Measurements from ENCODE around the gene HSF2BP. TPM values are rescaled to one million over a fixed set of nuclear protein-coding genes. Genes with fewer than 3 reads are reported as not detected.

Gene HSF2BP
- total and polyA plus RNA-seq, 2 of the 8 experiments (the other 6 are each of a cell fraction or from before 2014, with no cell fraction given), result 0.51 to 0.93 TPM

GRCh38 chr21:43702785-43703034, 43.4 kb upstream of the HSF2BP start (continued):
- TF ChIP-seq CHD7 (IDR thresholded peaks at IDR 0.05; ENCODE audit: insufficient replicate concordance, low read length) (no peak), GABPA (IDR thresholded peaks at IDR 0.05; ENCODE audit: borderline replicate concordance, insufficient read depth, low read length) (no peak), RFX5 (IDR thresholded peaks at IDR 0.05; ENCODE audit: borderline replicate concordance, low read depth, low read length) (no peak), PHF8 (conservative IDR thresholded peaks at IDR 0.05; ENCODE audit: low read depth, low read length) (no peak), POU5F1 (IDR thresholded peaks at IDR 0.05; ENCODE audit: low read depth, low read length) (no peak), ATF3 (IDR thresholded peaks at IDR 0.05; ENCODE audit: insufficient read depth, low read depth, low read length) (no peak), NANOG (IDR thresholded peaks at IDR 0.05; ENCODE audit: insufficient read depth, low read depth, low read length, poor library complexity, severe bottlenecking) (no peak), CBX5 (IDR thresholded peaks at IDR 0.05; ENCODE audit: low read depth, low read length) (no peak), SIX5 (IDR thresholded peaks at IDR 0.05; ENCODE audit: low read depth, low read length) (no peak), RXRA (IDR thresholded peaks at IDR 0.05; ENCODE audit: insufficient read depth, low read depth, low read length) (no peak), EP300 (IDR thresholded peaks at IDR 0.05; ENCODE audit: borderline replicate concordance in 1 of 2, low read depth in 2 of 2, low read length in 2 of 2) (no peak), TEAD4 (IDR thresholded peaks at IDR 0.05; ENCODE audit: low read depth, low read length) (no peak)
